DMS 273 (cell line): Measurements from ENCODE around the gene C10orf67.
"Not testable (repeated sequence)": the region's sequence is repeated elsewhere in the genome, so short reads cannot be mapped to it uniquely, and the experiment has no call there.

Source experiments
- DNase-seq: peaks from one replicate; lab custom pipeline; 2025; ENCODE audit not compliant: unreplicated experiment; lab: John Stamatoyannopoulos, UW

C10orf67 gene

DNA sequence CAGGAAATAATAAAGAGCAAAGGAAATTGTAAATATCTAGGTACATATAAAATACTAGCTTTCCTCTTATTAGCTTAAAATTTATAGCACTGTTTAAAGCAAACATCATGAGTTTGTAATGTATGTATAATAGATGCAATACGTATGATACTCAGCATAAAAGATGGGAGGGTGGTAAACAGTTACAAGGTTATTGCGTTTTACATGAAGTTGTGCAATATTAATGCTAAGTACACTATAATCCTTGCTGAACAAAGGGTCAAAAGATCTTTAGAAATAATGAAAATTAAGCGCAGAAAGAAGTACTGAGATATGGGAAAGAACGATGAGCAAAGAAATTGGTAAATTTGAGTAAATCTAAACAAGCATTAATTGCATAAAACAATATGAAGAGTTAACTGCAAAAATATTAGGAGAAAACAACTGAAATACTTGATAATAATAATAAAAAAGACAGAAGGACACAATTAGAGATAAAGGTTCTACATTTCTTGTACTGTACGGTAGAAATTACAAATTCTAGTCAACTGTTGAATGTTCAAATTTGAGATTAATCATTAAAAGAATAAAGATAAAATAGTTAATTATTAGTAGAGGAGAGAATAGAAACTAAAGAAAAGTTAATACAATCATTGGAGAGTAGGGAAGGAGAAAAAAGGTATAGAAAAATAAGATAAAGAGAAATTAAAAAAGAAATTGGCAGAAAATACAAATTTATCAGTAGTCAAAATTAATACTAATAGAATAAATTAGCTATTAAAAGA, 17.9 kb downstream of the C10orf67 start:
- no peak for DNase-seq

DNA sequence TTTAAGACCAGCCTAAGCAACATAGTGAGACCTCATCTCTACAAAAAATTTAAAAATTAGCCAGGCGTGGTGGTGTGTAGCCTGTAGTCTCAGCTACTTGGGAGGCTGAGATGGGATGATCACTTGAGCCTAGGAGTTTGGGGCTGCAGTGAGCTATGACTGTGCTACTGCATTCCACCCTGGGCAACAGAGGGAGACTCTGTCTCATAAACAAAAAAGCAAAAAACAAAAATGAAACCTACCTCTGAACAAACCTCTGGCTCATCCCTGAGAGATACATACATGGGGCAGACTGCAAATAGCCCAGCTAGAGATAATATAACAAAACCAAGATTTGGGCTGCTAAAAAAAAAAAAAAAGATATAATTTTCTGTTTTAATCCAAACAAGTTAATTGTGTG, 19.5 kb downstream of the C10orf67 start:
- DNase-seq, result no peak

DNA sequence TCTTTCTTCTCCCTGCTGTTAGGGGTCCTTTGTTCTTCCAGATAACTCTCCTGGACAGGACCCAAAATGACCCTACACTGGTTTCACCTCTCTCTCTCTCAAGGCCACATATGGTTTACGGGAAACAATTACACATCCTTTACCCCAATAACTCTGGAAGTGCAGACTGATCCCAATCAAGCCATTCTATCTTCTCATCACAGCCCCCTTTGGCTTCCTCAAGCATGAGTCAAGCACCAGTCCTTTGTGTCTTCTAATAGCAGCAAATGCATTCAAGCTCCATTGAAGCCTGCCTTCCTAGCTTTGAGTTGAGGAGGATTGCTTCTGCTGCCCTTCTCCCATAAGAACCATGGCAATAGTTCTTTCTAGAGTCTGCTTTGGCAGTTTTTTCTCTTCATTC, 20.2 kb downstream of the C10orf67 start:
- no peak for DNase-seq

DNA sequence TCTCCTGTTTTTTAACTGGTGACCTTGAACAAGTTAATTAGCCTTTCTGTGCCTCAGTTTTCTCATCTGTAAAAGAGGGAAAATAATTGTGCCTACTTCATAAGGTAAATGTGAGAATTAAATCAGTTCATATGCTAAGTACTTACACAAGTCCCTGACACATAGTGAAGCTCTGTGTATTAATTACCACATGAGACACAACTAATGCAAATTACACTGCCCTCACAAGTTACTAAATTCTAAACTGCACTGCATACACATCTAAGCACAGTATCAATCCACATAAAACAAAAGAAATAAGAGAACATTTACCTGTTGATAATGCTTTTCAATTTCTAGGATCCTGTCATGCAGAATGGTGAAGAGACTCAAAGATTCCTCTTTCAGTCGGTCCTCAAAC, 22.5 kb downstream of the C10orf67 start:
- no peak for DNase-seq

DNA sequence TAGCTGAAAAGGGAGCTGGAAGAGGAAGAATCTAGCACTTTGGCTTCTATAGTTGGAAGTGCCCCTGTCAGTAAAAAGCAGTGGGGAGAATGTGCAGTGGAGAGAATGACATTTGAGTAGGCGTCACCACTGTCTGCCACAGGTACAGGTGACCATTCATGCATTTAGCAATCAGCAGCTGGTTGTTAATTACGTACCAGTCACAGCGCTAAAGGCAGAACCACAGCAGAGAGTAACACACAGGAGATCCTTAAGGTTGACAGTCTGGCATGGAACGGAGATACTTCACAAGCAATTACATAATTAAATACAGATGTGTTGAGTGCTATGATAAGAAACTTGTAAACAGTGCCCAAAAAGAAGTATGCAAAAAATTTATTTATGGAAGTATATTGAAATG, 24.8 kb downstream of the C10orf67 start:
- no peak for DNase-seq

DNA sequence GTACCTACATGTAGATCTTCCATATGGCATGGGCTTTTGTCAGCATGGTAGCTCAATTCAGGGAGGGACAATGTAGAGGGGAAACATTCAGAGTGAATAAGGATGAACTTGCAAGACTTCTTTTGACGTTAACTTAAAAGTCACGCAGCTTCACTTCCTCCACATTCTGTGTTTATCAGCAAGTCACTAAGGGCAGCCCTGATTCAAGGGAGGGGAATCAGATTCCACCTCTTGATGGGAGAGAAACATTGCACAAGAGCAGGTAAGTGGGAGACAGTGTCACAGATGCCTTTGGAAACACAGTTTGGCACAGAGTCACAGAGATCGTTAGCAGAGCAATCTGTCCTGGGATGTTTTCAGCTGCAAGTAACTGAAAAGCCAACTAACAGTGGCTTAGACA, 26.2 kb downstream of the C10orf67 start:
- DNase-seq, result no peak

DNA sequence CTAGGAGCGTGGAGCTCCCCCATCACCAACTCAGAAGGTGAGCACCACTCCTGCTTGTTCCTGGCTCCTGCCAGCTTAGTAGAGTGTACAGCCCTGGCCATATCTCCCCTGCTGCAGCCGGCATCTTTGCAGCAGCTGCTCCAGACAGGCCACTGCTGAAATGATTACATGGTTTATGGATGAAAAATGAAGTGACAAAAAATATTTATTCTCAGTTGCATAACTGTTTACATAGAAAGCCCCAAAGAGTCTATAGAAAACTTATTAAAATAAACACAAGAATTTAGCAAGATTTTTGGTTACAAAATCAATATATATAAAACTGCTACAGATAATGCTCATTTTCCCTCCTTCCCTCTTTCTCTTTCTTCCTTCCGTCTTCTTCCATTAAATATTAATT, 27.2 kb downstream of the C10orf67 start:
- no peak for DNase-seq

DNA sequence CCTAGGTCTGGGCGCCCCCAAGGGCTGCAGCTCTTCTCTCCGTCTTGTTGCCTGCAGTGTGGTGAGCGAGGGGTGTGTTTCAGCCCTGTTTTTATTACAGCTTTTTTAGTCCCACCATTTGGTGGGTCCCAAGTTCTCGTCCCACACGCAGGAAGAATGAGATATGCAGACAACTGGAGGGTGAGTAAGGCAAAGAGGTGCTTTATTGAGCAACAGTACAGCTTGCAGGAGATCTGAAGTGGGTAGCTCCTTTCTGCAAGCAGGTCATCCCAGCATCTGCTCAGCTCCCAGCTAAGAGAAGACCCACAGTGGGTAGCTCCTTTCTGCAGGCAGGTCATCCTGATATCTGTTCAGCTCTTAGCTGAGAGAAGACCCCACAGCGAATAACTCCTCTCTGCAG, 28.2 kb downstream of the C10orf67 start:
- DNase-seq, result no peak

DNA sequence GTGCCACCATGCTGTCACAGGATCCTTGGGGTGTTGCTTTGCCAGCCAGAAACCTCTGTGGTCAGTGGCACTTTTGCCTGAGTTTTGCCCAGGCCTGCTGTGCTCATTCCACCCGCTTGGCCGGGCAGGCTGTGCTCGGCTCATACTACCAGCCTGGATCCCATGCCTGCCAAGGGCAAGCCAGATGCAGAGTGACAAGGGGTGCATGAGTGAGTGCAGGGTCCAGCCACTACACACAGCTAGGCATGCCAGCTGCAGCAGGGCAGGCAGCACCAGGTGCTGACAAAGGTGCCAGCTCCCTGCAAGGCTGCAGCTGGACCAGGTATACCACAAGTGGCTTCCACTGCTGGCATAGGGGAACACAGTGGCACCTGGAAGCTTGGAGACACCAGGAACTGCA, 28.6 kb downstream of the C10orf67 start:
- no peak for DNase-seq

DNA sequence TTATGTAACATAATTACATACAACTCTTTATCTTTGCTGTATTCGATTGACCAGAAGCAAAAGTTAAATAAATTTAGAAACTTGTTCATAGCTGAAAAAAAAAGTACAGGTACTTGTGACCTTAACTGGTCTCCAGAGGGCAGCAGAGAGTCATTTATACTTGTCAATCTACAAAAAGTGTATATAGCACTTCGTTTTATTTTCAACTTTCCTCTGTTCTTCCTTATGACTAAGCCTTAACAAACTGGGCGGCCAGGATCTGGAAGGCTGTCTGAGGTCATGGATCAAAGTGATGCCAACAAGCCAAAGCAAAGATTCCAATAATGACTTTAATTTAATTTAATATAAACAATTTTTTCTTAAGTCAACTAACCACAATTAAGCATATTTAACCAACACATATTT, 29.8 kb downstream of the C10orf67 start:
- DNase-seq, result peak; percentile 72

DNA sequence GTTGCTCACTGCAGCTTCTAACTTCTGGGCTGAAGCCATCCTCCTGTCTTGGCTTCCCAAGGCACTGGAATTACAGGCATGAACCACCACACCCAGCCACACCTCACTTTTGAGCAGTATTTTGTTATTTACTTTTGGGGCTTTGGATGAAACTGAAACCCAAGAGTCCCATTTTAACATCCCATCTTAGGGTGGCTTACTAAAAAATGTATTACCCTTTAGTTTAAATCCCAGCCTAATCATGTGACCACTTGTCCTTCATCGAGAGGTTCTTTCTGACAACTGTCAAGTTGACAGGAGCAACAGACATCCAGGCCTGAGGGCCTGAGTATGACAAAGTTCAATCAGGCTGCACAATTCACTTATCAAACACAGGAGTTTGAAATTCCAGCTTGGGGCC, 33.6 kb downstream of the C10orf67 start:
- DNase-seq, result no peak

DNA sequence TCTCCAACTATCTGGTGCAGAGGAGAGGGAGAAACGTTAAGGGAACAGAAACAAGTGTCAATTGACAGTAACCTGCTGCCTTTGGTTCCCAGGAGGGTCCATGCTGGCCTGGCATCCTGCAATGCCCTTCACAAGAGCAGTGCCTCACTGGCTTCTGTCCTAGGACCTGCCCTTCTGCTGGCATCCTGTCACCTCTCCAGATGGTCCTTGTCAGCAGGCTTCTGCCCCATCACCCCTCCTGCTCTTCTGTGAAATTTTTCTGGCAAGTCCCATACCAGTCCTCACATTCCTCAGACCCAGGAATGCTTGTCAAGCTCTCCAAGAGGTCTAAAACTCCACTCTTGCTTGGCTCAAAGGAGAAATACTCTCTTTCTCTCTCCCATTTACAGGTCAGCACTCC, 34.2 kb downstream of the C10orf67 start:
- no peak for DNase-seq

DNA sequence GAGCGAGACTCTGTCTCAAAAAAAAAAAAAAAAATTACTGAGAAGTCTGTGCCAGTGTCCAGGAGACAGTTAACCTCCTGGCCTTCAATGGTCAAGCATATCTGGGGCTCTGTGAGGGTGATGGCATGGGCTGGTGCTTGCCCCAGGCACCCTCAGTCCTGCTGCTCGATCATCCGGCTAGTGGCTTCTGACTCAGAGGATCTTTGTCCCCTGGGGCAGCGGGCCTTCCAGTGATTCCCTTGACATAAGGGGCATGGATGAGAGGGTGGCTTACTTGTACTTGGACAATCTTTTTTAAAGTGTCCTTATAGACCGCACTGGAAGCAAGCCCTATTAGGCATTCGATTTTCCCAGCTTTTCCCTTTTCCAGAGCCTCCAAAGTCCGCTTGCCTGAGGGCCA, 44.6 kb downstream of the C10orf67 start:
- DNase-seq, result not testable (repeated sequence)

DNA sequence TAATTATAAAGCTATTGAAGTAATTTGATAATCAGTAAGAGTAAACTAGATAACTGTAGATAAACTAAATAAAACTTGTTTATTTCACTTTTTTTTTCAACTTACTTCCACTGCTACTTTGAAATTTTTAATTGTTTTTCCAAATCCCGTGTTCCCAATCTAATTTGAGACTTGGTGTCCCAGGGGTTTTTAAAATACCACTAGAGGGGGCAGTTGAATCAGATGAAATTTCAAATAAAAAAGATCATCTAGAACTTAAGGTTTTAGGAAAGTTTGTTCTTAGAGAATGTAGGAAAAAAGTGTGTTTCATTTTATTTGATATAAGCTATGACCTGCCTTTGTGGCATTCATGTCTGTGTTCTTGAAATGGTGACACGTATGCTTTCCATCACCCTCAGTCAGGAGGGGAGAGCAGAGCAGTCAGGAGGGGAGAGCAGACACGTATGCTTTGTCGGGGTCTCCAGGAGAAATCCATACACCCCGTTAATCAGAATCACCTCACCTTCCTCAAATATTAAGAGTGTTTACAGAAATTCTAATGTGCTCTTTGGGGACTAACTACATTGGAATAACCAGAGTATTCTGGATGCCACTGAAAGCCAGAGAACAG, 49.9 kb downstream of the C10orf67 start:
- DNase-seq, result peak; percentile 25

DNA sequence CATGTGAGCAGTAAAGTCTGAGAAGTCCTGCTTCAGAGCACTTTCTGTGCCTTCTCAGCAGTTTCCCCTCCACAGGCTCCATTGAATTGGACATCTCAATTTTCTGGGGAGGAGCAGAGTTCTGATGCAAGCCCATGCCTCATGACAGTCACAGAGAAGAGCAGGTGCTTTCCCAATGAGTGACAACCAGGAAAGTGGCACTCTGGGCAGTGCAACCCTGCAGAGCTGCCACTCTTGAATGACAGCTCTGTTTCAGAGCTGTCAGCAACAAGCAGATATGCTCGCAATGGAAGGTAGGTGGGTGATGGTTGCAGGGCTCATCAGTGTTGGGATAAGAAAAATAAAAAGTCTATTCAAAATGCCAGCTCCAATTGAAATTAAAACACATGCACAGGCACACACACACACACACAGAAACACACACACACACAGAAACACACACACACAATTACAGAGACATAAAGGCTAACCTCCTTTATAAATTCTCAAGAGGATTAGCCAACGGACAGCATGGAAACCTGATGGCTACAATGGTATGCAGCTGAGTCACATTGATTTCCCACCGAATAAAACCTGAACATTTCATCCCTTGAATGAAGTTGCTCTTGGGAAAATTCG, 50.5 kb downstream of the C10orf67 start:
- no peak for DNase-seq

DNA sequence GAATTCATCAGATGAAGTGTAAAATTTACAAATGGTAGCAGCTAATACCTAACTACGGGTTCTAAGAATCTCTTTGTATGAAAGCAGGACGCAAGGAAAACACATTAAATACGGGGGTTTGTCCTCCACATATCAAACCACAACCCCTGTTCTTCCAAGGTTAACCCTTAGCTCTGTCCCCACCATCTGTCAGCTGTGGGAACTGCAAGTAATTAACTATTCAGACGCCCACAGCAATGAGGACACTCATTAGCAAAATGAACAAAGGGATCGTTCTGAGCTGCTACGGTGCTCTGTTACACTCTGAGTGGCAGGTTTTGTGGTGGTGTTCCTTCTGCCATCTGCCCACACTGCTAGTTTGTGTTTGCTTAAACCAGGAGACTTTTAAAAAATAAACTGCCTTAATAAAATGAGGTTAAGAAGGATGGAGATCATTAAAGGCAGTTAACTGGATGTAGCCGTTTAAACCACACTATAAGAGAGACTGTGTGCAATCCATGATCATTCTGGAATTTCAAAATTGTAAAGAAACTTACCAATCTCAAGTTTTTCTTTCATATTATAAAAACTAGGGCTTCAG, 51.4 kb downstream of the C10orf67 start:
- peak; percentile 76 for DNase-seq

DNA sequence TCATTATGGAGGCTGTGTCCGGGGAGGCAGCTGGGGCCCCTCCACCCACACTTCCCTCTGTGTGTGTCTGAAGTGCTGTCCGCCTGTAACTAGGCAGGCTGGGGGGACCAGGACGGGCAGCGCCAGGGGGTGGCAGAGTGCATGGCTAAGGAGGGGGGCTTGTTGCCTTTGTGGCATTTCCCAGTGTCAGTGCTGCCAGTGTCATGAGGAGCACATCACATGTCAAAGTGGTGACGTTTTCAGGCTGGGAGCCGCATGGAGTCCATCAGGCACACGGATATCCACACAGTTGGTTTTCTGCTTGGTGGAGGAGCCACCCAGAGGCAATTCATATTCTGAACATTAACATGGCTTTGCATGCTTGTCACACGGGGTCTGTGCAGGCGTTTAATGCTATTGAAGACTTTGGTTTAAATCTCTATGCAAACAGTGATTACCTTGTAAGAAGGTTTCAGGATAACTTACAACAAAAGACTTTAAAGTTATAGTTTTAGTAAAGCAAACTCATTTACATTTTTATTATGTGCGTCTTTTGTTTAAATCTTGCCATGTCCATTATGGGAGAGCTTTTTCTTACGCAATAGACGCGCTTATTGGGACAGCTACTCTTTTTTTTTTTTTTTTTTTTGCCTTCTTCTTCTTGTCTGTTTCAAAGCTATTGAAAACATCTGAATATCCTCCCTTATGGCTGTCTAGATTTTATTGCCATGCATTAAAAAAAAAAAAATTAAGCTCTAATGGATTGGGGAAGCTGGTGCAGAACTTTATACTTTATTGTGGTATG, 52.9 kb downstream of the C10orf67 start:
- no peak for DNase-seq

DNA sequence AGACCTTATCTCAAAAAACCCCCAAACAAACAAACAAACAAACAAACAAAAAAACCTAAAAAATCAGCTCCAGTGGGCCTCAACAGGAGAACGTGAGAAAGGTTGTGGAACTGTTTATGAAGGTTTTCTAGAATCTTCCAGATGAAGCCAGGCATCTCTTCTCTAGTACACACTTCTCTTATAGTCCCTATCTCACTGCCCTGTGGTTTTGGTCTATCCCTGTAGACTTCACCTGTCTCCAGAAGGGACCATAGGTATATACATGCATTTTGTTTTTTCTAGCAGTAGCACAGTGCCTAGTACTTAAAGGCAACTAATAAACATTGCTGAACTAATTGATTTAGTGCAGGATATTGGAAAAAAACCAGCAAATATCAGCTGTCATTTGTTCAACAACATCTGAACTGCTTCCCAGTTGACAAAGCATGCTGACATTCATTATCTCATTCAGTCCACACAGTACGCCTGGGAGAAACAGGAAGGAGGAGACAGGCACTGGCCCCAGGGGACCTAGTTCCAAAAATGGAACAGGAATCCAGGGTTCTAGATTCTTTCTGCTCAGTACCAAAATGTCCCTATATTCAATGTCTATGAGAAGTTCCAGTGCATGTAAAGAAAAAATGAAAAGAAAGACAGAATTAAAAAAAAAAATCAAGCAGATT, 59.8 kb downstream of the C10orf67 start:
- DNase-seq, result no peak

DNA sequence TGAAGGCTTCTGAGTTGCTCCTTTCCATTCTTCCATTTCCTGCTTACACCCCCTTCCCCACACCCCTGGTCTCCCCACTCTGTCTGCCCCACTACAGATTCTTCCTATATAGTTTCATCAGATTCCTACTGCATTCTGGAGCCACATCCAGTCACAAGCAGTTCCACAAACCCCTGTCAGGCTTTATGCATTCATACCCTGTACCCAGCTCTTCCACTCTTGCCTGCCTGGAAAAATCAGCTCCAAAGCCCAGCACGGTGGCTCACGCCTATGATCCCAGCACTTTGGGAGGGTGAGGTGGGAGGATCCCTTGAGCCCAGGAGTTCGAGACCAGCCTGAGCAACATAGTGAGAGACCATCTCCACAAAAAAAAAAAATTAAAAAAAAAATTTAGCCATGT, 60.4 kb downstream of the C10orf67 start:
- no peak for DNase-seq

DNA sequence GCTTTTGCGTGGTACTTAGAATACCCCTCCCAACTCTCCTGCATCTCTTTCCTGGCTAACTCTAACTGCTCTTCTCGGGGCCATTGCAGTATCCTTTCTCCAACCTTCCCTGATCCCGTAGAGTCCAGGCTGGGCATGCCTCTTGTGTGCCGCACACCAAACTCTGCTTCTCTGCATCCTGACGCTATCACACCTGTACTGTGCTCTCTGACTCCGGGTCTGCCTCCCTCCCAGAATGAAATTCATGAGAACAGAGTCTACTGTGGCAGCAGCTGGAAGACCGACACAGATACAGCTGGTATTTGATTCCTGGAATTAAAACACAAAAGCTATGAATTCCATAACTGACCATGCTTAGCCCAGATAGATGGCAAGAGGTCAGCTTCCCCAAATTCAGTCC, 60.9 kb downstream of the C10orf67 start:
- no peak for DNase-seq

DNA sequence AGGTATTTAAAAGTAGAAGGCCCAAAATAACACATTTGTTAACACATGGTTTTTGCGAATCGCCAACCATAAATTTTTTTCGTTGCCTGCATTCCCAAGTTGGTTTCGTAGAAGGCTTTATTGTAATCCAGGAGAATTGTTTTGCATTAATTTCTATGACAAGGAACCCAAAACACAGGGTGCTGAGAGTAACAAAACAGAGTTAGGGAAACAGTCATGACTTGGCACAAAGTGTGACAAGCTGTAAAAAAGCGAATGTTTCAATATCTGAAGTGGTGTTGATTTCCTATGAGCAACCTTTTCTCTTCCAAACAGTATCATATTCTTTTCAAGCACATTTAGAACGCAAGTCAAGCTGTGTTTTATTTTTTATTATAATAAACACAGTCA, 63.6 kb downstream of the C10orf67 start:
- DNase-seq, result no peak
